ENCODE results near the gene TNS2. TPM values are rescaled to one million over a fixed set of nuclear protein-coding genes. Genes with fewer than 3 reads are reported as not detected.

Gene TNS2
- total RNA-seq, 1 donor from 2014 or later: 99.3 TPM

GRCh38 chr12:53064613-53065436, 15.0 kb downstream of the TNS2 start:
- intact Hi-C loops (cut with DNase I): no loop called here
- peak; percentile 59 for DNase-seq (ENCODE audit: low spot score)

DNA sequence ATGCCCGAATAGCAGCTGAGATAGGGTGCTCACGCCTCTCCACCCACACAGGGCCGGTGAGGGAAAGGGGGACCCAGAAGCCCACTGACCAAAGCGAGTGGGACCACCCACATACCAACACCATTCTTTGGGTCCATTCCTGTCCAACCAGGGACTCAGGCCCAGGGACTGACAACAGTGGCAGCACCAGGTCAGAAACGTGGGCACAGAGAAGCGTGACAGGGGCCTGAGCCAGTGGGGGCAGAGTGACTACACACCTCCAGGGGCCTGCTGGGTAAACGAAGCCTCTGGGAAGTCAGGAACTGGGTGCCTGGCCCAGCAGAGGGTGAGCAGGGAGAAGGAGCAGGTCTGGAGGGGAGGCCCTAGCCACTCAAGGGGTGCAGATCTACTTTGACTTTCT, 15.6 kb downstream of the TNS2 start:
- DNase-seq (ENCODE audit: low spot score): peak; percentile 36
- intact Hi-C loops (cut with DNase I): no loop called here

DNA sequence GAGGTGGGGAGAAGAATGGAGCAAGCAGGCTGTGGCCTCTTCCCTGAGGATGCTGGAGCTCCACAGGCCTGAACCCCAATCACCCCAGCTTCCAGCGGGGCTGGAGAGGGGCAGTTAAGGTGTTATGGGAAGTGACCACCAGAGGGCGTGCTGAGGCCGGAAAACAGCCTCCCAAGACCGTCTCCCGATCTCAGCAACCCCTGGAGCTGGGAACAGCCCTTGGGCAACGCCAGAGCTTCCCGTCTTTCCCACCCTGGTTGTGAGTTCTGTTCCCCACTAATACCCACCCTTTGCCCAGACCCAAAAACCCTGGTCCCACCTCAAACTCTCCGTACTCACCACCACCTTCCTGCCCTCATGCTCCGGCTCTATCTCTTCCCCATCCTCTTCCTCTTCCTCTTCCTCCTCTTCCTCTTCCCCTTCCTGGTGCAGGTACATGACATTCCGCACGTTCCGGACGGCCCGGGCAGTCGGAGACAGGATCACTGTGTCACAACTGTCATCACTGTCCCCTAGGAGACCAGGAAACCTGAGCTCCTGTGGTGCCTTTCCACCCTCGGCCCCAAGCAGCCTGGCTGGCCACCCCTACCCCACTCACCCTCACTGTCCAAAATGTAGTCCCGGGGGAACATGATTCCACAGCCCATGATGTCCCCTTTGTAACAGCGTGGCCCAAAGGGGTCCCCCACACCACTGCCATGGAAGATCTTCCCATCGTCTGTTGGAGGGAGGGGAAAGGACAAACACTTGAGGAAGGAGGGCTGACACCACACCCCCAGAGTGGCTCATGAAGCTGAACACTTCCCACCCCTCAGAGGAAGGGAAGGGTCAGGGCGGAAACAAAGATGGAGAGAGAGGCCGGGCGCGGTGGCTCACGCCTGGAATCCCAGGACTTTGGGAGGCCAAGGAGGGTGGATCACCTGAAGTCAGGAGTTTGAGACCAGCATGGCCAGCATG, 16.4 kb downstream of the TNS2 start:
- DNase-seq (ENCODE audit: low spot score): peak; percentile 88
- intact Hi-C loops (cut with DNase I): loop anchor here (1.0 to 2.0 kb wide), 2 partner anchors 33 to 131 kb away; no protein-coding TSS in a partner anchor

- intact Hi-C loops (cut with DNase I): loop anchor here (2.0 kb wide), 1 partner anchor 129 kb away; no protein-coding TSS in a partner anchor
- peak; percentile 57 for DNase-seq (ENCODE audit: low spot score)
Observed at GRCh38 chr12:53067074-53067992, 17.5 kb downstream of the TNS2 start.

GRCh38 chr12:53067993-53068770, 18.3 kb downstream of the TNS2 start:
- DNase-seq (ENCODE audit: low spot score): peak; percentile 70
- intact Hi-C loops (cut with DNase I): loop anchor here (2.0 kb wide), 1 partner anchor 129 kb away; no protein-coding TSS in a partner anchor

GRCh38 chr12:53068811-53069585, 19.1 kb downstream of the TNS2 start:
- peak; percentile 66 for DNase-seq (ENCODE audit: low spot score)
- intact Hi-C loops (cut with DNase I): no loop called here

DNA sequence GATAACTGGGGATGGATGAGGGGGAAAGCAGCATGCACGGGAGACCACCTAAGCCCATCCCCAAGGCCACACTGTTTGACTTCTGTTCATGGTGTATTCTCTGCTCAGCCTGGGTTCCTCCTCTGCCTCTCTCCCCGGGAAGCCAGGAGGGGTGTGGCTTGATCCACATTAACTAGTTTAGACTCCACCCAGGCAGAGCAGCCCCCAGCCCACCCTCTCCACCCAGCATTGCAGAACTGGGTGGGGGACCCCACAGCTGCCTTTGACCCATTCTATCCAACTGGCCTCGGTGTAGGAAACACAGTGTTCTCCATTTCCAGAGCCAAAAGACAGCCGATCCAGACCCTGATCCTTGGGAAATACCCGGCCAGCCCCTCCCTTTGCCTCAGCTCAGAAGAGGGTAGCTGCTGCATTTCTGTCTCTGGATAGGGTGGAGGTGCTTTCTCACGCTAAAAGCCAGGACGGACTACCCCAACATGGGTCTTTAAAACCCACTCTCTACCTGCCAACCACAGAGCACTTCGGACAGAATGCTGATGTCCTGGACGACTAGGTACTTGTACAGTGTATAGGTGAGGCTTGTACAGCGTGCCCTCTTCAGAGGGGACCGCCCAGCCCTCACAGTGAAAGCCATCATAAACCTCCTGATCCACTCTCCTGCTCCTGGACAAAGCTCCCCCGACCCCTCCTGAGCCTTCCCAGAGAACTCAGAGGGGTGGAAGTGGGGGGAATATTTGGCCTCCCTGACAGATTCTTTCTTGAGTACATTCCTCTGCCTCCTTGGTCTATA, 20.0 kb downstream of the TNS2 start:
- intact Hi-C loops (cut with DNase I): no loop called here
- DNase-seq (ENCODE audit: low spot score): peak; percentile 65

GRCh38 chr12:53070877-53071492, 21.1 kb downstream of the TNS2 start:
- peak; percentile 74 for DNase-seq (ENCODE audit: low spot score)
- intact Hi-C loops (cut with DNase I): no loop called here

- intact Hi-C loops (cut with DNase I): no loop called here
- peak; percentile 75 for DNase-seq (ENCODE audit: low spot score)
Observed at GRCh38 chr12:53071591-53072551, 22.0 kb downstream of the TNS2 start.

DNA sequence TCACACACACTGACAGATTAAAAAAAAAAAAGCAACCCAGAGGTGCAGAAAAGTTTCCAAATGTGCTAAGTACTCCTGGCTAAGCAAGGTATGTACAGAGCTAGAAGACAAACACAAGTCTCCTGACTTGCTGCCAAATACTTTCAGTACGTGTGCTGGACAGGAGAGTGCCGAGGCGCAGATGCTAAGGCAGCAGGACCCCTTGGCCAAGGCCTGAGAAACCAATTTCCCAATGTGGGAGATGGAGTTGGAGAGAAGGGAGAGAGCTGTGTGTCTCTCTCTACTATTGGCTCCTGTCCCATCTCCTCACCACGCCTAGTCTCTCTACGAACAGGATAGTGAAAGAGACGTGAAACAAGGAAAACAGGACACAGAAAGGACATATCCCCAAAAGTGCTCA, 24.0 kb downstream of the TNS2 start:
- intact Hi-C loops (cut with DNase I): no loop called here
- peak; percentile 1 for DNase-seq (ENCODE audit: low spot score)

DNA sequence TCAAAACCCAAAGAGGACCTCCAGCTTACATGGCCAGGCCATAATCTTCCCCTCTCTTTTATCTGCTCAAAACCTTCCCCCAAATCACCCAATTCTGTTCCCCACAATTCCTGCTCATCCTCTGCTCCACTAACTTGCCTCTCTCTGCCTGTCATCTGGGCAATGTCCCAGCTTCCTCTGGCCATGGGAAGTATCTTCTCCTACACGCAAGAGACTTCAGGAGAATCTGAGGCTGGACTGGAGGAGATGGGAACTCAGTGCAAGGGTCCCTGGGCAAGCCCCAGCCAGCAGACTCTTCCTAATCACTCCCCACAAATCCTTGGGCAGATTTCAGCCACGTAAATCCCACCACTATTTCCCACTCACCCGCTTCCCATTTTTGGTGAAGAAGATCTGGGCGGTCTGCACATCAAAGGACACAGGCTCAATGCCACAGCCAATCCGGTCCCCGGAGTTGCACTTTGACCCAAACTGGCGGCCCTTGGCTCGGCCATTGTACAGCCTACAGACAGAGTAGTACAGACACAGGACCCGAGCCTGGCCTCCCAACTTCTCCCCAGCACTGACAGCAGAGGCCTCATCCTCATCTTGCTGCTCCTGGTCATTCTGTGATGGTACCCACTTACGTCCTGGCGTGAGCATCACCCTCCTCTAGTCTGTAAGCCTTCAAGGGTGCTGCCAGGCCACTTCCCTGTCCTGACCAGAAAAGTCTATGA, 24.6 kb downstream of the TNS2 start:
- peak; percentile 66 for DNase-seq (ENCODE audit: low spot score)
- intact Hi-C loops (cut with DNase I): no loop called here

- intact Hi-C loops (cut with DNase I): no loop called here
- peak; percentile 57 for DNase-seq (ENCODE audit: low spot score)
Observed at GRCh38 chr12:53074999-53075370, 25.1 kb downstream of the TNS2 start.

DNA sequence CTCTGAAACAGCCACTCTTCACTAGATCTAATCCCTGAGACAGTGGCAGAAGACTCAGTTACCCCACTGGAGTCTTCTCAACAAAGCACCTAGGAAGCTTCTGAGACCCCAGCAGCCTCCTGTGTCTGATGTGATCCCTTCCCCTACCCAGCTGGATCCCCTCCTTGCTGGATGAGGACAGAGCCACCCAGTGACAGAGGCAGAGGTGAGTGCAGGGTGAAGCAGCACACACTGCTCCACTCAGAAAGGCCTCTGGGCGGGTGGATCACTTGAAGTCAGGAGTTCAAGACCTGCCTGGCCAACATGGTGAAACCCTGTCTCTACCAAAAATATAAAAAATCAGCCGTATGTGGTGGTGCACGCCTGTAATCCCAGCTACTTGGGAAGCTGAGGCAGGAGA, 26.6 kb downstream of the TNS2 start:
- intact Hi-C loops (cut with DNase I): no loop called here
- DNase-seq (ENCODE audit: low spot score): peak; percentile 31

DNA sequence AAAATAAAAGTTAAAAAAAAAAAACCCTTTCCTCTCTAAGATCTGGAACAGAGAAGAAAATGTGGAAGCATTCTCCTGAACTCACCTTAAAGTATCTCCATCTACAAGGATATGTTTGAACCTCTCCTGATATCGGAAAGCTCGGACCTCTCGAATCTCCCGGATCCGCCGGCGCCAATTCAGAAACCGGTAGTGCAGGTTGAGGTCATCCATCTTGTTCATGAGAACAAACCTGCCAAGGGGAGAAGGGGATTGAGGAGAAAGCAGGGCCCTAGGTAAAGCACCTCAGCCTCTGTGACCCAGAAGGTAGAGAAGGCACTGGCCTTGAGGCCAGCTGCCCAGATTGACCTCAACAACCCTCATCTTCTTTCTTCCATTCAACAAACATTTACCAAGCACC, 27.2 kb downstream of the TNS2 start:
- intact Hi-C loops (cut with DNase I): no loop called here
- peak; percentile 1 for DNase-seq (ENCODE audit: low spot score)

All from cardiac septum (tissue), 1 donor.